GM21723 (cell line): ENCODE results near the gene MBNL2.

ENCODE experiments used
- ATAC-seq: cut with Tn5 transposase; IDR thresholded peaks from one replicate; pipeline ENCODE4 v1.9.1; 2021; ENCODE audit warnings: mild to moderate bottlenecking, moderate library complexity; ENCODE audit not compliant: unreplicated experiment

MBNL2 gene

DNA sequence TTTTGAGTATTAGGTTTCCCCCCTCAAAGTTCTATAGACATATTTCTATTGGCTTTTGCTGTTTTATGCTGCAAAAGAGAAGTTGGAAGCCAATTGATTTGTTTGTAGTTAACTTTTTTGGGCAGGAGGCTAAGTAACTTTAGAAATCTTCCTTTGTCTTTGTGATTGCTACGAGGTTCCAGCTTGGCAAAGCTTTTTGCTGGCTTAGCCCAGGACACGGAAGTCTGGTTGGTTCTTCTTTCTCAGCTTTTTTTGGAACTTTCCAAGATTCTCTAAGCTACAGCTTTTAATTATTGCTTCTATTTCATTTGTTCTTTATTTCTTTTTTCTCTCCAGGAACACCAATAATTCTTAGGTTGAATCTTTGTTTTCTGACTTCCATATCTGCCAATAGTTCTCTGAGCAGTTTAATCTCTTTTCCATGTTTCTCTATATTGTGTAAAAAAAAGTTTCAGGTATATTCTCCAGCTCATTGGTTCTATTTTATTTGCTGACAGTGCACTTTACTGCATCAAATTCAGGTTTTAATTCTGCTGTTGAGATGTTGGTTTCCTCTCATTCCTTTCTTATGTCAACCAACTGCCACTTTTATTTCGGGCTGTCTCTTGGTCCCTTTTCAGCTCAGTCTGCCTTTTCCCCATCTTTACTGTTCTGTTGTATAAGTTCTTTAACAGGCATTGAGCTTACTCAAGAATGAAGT is 27.8 kb downstream of the MBNL2 start:
- no peak for ATAC-seq

DNA sequence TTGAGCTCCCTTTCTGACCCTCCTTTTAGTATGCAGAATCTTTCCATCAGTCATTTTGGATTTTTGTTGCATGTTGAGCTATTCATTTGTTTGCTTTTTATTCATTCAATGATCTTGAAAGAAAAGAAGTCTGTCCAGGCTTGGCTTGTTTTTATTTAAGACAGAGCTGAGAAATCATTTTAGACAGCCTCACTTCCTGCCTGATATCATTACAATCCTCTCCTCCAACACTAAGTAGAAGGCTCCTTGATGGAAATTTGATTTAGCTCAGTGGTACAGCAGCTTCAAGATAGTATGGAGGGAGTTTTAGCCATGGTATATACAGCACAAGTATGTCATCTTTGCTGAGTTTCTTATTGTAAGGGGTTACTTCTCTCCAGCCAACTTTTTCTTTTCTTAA is 28.4 kb downstream of the MBNL2 start:
- no peak for ATAC-seq

DNA sequence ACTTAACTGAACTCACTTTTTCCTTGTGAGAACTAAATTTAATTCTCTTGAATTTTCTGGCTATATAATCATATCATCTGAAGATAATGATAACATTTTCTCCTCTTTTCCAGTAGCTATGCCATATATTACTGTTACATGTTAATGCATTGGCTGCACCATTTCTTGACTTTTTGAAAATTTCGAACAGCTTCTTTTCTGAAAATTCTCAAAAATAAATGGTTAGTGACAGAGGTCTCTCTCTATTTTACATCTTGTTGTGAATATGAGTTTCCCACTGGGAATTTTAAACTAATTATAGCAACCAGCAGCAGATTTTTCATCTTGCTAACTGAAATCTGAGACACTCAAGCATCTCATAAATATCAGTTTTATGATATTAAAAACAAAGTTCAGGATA is 30.6 kb downstream of the MBNL2 start:
- ATAC-seq = no peak

DNA sequence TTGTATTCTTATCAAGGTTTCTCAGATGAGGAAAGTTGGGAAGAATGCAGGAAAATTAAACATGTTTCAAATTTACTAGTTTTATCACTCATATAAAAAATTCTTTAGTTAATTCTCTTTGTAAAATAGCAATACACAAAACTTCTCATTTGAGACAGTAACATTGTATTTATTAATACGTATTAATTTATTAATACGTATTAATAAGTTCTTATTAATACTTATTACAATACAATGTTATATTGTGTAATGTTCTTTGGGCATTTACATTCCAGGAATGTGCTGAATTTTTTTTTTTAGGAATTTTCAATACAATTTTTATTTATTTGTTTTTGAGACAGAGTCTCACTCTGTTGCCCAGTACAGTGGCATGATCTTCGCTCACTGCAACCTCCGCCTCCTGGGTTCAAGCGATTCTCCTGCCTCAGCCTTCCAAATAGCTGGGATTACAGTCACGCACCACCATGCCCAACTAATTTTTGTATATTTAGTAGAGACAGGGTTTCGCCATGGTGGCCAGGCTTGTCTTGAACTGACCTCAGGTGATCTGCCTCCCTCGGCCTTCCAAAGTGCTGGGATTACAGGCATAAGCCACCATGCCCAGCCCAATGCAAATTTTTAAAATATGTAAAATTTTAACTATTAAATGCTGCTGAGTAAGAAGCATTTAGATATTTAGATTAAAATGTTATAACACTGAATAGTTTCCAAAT is 31.6 kb downstream of the MBNL2 start:
- no peak for ATAC-seq

DNA sequence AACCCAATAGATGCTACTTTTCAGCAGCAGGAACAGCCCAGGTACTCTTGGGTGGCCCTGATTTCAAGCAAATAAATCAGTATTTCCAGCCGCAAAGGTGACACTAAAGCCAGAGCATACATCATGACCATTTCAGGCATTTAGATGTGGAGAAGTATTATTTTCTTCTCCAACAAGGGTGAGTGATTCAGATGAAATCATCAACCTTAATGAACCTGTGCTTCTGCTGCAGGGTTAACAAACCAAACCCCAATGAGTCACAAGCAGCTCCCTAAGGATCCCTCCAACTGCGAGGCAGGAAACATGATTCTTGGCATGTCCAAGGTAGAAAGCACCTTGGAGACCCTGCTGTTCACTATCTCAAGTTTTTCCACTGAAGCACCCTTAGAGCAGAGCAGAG is 32.7 kb downstream of the MBNL2 start:
- ATAC-seq = no peak

DNA sequence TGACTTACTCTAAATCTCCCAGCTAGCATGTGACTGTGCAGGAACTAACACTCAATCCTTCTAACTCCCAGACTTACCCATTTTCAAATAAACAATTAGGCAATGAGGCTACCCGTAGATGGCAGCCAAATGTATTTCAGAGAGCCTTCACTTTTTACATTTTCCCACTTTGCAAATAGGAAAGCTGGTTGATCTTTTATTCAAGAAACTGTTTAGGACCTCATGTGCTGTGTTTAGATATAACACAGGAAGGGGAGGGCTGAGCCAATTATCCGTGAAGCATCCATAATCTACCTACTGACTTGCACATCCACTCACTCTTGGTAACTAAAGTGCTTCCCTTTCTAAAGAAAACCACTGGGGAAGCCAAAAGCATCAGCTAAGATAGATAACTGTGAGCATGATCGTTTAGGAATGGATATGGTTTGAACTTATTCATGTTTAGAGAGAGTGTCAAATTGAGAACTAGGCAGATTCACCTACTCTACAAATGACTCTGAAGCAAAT is 33.4 kb downstream of the MBNL2 start:
- ATAC-seq = no peak

DNA sequence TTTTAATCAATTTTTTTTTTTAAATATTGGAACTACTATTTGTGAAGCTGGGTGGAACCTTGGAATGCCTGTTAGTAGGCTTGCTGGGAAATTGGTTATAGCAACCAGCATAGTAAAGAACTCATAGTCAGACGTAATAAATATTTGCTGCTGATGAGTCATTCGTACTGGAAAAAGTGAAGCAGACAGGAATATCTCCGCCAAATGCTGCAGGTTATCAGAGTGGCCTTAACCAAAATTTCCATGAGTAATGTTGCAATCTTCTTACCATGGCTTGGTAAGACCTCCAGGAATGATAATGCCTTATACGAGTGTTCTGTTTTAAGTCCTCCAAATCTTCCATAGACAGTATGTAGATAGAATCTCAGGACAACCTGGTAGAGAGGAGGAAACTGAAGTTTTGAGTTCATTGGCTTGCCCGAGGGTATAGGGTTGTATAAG is 34.2 kb downstream of the MBNL2 start:
- ATAC-seq = no peak

DNA sequence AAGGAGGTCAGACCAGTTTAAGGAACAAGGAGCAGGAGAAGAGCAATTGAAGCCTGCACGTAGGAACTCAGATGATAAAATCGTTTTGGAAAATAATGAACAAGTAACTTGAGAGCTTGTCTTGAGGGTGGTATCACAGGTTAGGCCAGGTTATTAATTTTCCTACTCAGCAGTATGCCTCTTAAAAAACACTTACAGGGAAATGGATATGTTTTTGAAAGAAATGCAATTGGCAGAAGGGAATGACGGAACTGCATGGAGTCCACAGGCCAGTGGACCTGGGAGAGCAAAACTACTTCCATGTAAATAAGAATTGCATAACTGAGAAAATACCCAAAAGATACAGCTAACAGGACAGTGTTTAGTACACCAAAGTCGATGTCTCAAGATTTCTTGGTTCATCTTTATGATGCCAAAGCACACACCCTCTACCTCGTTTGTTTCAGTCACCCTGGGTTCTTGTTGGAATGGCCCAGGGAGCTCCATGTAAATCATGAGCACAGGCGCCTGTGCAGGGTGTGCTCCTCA is 35.2 kb downstream of the MBNL2 start:
- ATAC-seq = no peak

DNA sequence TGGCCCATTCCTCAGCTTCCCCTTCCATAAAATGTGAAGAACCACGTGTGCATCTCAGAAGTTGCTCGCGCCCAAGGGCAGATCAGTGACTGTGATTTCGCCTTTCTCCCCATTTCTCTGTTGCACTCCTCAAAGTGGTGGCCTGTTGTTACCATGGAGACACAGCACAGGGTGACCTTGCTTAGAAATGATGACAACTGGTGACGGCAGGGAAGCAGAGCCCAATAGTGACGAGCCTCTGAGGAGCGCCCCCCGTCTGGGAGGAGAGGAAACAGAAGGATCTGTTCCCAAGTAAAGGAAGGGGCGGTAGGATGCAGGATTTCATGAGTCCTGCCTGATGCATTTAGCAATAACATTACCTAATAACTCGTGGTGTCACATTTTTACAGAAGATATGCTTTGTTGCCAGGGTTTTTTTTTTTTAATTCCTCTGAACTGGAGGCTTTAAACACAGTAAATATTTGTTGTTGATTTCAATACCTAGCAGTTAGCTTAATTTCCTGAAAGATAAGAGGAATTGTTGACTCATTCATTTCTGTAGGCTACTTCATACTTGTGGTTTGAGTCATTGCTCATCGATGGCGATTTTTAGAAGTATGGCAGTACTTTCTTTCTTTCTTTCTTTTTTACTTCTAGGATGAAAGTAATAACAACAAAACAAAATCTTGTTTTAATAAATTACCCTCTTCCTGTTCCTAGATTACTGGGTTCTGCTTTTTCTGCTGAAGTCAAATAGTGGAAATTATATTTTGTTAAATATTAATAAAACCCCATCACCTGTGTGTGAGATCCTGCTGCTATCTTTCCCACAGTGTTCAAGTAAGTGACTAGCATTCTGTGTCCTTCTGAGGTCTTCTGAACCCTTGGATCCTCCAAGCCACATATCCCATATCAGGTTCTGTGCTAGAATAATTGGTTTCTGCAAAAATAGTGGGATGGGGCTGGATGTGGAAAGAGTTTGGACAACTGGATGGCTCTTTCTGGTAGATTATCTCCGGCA is 36.0 kb downstream of the MBNL2 start:
- ATAC-seq = peak; percentile 81

DNA sequence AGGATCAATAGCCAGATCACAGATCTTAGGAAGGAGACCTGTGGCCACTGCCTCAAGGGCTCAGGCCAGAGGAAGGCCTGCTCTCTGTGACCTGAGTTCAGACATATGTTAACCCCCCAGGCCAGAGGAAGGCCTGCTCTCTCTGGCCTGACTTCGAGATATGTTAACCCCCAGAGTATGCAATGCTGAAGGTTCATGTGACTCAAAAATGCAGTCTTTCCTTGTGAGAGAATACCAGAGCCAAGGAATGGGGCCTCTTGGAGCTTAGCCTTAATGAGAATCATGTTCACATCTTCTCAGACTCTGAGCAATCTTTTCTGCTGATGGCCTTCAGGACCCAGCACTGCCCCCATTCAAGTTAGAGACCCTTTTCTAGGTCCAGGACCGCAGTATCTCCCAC is 36.7 kb downstream of the MBNL2 start:
- no peak for ATAC-seq

DNA sequence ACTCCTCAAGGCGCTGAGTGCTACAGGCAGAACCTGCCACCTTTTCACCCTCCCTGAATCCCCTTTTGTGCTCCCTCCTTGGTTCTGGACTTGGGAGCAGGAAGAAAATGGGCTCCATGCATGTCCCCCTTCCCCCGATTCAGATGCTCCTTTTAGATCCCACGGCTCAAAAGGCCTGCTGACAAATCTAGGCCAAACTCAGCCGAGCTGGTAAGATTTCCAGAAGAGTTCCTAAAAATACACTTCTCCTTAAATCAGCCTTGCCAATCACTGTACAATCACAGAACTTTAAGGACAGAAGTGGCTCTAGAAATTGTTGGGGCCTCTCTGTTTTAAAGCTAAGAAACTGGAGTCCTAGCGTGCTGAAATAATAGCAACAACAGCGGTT is 37.3 kb downstream of the MBNL2 start:
- no peak for ATAC-seq

DNA sequence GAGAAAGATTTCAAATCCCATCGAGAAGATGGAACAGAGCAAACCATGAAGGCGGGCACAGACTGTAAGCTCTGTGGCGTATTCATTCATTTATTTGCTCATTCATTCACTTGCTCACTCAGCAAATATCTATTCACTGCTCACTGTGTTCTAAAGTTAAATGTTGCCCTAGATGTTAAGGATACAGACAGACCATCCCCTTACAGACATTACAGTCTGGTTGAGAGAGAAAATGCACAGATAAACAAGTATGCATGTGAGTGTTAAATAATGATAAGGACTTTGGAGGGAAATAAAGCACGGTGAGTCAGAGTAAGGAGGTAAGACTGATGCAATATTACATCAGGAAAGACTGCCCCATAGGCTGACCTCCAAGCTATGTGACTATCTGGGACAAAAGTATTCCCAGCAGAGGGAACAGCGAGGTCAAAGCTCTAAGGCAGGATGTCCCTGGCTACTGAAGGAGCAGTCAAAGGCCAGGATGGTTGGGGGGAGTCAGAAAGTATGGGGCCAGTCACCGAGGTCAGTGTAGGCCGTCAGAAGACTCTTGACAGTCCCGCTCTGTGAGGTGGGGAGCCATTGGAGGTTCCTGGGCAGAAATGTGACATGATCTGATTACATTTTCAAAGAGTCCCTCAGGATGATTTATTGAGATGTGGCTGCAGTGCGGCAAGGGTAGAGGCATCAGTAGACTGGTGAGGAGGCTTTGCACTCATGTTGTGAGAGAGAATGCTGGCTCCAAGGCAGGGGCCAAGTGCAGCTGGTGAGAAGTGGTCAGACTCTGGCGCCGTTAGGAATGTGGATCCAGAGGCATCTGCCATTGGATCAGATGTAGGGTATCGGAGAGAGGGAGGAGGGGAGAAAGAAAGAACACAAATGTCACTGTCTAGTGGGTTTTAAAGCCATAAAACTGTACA is 37.9 kb downstream of the MBNL2 start:
- no peak for ATAC-seq

DNA sequence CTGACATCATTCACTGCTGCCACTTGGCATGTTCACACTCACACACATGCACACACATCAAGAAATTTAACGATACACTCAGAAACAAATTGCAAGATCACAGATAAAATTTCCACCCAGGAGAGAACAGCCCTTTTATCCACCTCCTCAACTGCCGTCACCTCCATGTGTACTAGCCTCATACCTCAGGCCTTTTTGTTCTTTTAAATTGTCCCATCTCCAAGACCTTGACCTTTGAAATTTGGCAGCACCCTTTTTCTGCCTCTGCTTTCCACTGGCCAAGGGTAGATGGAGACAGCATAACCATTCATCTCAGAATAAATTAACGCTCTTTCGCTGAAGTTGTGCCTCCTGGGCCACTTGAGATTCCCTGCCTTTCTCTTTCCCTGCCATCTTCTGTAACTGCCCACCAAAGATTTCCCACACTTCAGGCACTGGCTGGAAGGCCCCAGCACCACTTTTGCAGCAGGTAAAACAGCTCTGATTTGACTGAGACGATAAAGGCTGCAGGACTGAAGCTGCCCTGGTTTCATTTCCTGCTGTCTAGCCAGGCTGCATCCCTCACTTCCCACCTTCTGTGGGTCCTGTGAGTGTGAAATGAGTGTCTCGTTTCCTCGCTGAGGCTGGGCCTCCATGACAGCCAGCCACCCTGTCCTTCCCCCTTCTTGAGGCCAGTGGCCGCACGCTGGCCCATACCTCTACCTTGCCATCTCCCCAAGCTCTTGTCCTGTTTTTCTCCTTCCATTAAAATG is 39.3 kb downstream of the MBNL2 start:
- ATAC-seq = peak; percentile 42

DNA sequence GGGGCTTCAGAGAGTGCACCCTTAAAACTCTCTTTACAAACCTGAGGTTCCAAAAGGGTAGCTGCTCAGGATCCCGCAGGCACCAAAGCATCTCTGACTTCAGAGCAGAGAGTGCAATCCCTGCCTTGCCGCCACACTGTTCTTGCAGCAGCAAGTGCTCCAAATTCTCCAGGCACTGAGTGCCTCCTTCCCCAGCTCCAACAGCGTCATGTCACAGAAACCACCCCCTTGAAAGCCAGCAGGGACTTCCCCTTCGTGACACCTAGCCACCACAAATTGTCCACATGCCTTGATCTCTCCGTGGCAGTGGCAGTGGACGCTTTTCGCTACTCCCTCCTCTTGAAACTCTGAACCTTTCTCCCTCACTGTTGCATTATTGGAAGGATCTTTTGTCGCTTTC is 39.9 kb downstream of the MBNL2 start:
- ATAC-seq = no peak

DNA sequence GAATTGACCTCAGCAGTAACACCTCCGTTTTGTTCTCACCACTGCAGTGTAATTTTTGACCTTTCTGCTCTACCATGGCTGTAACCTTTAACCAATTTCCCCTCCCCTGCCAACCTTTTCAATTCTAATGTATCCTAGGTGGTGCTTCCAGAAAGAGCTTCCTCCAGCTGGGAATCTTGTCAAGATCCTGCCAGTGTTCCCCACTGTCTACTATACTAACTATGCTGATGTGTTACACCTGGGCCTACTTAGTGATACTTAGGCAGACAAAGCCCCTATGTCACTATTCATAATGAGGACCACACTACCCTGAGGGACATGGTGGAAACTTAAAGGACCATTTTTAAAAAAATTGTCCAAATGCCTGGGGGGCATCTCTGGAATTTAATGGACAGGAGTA is 41.0 kb downstream of the MBNL2 start:
- ATAC-seq = no peak

DNA sequence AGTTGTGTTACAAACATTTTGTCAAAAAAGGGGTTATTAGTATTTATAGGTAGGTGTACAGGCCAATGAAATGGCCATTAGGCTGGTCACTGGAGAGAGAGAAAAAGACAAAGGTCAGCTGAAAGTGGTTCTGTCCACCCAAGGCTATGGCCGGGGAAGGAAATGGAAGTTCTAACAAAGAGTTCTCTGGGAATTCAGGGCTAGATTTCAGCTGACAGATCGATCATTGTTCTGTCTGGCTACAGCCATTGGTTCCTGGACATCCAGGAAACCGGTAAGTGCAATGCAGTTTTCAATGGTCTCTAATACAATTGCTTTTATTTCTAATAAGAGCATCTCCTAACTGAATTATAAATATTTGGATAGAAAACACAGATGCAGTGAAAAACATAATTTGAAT is 42.5 kb downstream of the MBNL2 start:
- ATAC-seq = no peak

DNA sequence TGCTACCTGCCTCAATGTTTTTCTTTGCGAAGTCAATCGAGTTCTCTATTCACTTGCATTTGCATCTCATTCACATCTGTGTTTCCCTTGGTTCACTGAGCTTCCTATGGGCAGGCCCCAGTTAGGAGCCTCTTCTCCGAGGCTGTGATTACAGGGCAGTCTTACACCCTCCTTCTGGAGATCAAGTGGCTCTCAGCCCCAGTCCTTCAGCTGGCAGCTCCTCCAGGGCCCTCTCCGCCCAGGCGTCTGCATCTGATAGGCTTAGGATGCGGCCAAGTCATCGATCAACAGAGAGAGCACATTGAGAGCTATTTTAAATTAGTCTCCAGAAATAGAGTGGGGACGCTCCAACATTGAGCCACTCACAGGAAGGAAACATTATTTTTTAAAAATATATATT is 44.2 kb downstream of the MBNL2 start:
- ATAC-seq = no peak

DNA sequence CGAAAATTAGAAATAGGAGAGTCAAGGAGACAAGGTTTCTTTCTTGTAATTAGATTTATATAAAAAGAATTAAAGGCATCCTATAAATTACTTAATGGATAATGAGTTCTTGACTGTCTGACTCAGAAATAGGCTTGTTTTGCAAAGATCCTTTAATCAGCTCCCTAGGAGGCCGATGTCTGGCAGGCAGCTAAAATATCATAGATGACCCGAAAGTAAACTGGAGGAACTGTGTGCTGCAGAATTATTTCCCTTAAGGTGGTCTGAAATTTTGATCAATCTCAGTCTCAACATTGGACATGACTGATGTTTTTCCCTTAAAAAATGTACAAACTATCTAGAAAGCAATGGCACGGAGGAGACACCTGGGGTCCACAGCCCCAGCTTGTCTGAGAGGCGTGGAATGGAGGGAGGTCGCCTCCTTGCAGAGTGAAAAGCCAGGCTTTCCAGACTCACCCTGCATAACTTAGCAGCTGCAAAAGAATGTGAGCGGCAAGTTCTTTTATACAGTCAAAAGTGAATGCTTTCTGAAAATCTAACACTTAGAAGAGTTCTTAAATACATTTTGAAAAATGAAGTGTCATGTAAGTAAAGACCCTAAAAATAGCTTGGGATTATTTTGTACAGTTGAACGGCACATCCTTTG is 44.8 kb downstream of the MBNL2 start:
- ATAC-seq = no peak
